ENCODE measurements around the gene ETFA.
"Not testable (repeated sequence)": the region's sequence is repeated elsewhere in the genome, so short reads cannot be mapped to it uniquely, and the experiment has no call there.

DNA sequence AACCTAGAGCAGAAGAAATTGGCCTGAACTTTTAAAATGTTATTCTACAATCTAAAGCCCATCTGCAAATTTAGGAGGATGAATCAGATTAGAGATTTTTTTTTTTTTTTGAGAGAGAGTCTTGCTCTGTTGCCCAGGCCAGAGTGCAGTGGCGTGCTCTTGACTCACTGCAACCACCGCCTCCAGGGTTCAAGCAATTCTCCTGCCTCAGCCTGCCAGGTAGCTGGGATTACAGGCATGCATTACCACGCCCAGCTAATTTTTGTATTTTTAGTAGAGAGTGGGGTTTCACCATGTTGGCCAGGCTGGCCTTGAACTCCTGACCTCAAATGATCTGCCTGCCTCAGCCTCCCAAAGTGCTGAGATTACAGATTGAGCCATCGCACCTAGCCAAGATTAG, 13.3 kb downstream of the ETFA start:
- TF ChIP-seq POLR2A (IDR thresholded peaks at IDR 0.05; ENCODE audit: low read length); GATA1 (IDR thresholded peaks at IDR 0.05; ENCODE audit: low read depth, low read length): not testable (repeated sequence)

All from erythroblast (primary cell).